ENCODE measurements around the gene MOSPD3.
"Not testable (repeated sequence)": the region's sequence is repeated elsewhere in the genome, so short reads cannot be mapped to it uniquely, and the experiment has no call there.

MOSPD3 gene

DNA sequence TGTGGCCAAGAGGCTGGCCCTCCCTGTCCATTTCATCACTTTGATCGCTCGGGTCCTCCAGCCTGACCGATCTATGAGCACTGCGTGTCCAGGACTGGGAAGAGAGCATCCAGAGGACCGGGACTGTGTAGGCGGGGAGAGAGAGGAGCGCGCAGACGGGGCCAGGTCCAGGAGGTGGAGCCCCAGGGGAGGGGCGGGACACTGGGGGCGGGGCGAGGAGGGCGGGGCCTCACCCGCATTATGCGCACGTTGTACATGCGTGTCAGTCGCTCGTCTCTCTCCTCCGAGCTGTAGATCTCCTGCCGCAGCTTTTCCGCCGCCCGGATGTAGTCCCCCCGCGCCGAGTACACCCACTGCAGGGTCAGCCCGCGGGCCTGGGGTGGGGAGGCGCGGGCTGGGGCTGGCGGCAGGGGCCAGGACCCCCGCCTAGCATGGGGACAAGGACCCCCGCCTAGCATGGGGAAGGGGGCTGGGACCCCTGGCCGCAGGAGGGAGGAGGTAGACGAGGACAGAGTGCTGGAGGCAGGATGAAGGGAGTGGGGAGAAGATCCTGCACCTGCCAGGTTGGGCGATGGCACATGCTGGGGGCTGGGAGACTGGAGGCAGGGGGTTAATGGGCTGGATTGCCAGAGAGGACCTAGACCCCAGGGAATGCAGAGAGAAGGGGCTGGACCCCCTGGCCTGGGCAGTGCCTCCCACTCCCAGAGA, 14.3 kb downstream of the MOSPD3 start:
- peak; percentile 73 for DNase-seq (ENCODE audit: low spot score)

DNA sequence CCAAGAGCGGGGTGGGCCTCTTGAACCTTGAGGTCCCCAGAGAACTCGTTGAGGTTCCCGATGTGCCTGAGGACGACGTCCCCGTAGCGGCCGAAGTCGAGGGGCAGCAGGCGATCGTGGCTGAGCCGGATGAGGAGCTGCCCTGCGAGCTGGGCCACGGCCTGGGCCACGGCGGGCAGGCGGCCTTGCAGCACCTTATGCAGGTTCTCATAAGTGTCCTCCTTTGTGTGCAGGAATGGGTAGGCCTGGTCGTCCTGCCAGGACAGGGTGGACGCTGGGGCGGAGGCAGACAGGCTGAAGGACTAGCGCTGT, 14.9 kb downstream of the MOSPD3 start:
- DNase-seq (ENCODE audit: low spot score) = no peak

DNA sequence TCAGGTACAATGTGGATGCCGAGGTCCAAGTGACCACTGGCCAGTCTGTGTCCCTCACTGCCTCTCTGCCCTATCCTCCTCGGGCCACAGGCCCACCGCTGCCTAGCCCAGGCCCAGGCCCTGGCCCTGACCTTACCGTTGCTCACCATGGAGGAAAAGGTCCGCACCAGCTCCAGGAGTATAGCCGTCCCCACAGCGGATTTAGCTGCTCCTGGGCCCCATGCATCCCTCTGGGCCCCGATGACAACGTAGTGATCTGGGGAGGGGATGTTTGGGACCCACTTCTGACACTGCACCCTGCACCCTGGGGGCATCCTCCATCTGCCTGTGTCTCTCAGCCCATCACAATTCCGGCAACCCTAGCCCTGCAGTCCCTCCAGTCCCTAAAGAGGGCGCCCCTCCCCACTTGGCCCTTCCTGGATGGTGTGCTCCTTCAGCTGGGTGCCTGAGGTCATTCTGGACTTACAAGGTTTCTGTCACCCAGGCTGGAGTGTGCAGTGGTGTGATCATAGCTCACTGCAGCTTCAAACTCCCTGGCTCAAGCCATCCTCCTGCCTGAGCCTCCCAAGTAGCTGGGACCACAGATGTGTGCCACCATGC, 16.9 kb downstream of the MOSPD3 start:
- DNase-seq (ENCODE audit: low spot score) = no peak

DNA sequence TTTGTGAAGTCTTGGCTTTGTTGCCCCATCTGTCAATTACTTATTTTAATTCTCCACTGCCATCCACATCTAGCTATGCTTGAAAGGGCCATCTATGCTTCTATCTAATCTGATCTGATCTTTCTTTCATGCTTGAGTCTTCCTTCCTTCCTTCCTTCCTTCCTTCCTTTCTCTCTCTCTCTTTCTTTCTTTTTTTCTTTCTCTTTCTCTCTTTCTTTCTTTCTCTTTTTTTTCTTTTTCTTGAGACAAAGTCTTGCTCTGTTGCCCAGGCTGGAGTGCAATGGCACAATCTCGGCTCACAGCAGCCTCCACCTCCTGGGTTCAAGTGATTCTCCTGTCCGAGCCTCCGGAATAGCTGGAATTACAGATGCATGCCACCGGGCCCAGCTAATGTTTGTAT, 17.7 kb downstream of the MOSPD3 start:
- no peak for DNase-seq (ENCODE audit: low spot score)

DNA sequence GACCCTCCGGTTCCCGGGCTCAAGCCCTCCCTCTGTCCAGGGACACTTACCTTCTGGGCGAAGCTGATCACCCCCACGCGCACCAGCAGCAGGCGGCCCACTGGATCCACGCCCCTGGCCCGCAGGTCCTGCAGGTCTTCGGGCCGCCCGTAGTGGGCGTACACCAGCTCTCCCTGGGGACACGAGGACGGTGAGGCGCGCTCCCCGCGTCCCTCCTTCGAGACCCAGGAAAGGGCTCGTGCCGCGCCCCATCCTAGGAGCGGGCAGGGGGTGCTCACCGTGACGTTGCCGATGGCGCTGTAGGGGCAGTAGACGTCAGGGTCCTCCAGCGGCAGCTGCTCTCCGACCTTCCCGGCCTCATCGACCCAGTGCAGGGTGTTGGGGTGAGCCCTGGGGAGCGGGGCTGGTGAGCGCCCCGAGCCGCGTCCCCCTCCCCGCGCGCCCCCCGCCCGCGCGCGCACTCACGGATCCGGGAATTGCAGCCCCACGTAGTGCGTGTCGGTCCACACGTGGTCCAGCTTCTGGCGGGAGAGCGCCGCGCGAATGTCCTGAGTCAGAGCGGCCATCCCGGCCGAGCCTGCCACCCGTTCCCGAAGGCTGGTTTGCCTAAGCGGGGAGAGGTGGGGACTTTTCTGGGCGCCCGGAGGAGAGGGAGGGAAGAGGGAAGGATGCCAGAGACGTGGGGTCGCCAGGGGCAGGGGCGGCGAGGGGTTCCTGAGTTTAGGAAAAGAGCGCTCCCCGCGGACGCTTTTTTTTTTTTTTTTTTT, 20.8 kb downstream of the MOSPD3 start:
- no peak for DNase-seq (ENCODE audit: low spot score)

DNA sequence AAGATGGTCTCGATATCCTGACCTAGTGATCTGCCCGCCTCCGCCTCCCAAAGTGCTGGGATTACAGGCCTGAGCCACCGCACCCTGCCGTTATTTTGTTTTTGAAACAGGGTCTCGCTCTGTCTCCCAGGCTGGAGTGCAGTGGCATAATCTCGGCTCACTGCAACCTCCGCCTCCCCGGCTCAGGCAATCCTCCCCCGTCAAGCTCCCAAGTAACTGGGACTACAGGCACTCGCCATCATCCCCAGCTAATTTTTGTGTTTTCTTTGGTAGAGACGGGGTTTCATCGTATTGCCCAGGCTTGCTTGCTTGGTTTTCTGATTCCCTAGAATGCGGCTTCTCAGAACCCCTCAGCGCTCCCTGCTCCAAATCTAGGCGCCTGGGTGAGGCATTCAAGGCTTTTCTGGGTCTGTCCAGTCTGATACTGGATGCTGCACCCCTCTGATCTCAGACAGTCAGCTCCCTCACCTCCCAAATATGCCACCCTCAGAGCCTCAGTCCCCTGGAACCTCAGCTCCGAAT, 27.7 kb downstream of the MOSPD3 start:
- DNase-seq (ENCODE audit: low spot score) = no peak

DNA sequence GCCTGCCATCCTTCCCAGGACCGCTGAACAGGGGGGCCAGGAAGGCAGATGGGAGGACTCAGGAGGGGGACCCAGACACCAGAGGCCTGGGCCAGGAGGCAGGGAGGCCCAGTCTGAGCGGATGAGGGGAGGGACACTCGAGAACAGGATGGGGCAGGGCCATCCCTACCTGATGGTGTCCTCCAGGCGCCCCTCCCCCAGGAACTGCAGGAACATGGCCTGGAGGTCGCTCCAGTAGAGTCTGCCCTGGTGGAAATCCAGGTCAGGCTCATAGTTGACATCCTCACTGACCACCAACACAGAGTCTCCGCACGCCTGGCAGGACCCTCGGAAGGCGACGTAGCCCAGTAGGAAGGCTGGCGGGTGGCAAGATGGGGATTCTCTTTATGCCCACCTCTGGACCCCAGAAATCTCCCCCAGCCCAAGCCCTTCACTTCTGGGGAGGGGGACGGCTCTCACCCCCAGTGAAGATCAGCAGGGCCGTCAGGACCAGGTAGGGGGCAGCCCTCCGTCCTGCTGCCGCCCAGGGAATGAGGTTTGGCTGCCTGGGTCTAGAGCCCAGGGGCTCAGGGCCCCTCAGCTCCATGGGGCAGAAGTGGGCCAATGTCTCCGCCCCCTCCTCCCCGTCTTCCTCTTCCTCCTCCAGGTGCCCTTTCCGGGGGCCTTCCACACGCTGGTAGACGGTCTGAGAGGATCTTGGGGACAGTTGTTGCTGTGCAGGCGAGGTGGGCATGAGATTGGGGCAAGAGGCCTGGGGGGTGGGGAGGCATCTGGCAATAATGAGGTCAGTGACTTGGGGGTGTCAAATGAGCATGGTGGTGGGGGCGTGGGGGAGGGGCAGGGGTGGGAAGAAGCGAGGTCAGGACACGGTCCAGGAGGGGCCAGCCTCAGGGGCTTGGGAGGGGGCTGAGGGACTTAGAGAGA, 28.4 kb downstream of the MOSPD3 start:
- no peak for DNase-seq (ENCODE audit: low spot score)

DNA sequence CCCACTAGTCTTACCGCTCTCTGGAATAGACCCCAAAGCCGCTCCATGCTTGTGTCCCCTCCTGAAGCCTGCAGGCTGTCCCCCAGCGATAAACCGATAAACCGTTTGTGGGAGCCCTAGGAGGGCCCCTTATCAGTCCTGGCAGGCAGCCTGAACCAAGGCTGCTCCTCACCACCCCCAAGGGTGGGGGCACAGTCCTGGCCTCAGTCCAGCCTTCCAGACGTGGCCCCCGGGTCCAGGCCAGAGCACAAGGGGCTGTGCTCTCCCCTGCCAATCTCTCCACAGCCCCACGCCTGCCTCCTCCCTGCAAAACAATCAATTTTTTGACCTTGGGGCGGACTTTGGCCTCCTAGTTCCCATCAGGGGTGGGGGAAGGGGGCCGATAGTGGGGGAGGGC, 29.1 kb downstream of the MOSPD3 start, which contains the start of gene TFR2:
TSS of gene TFR2 (minus strand) at position 90 of the 397 bp plus-strand sequence. CDS start at position 47, 43 bp downstream.
- no peak for DNase-seq (ENCODE audit: low spot score)

DNA sequence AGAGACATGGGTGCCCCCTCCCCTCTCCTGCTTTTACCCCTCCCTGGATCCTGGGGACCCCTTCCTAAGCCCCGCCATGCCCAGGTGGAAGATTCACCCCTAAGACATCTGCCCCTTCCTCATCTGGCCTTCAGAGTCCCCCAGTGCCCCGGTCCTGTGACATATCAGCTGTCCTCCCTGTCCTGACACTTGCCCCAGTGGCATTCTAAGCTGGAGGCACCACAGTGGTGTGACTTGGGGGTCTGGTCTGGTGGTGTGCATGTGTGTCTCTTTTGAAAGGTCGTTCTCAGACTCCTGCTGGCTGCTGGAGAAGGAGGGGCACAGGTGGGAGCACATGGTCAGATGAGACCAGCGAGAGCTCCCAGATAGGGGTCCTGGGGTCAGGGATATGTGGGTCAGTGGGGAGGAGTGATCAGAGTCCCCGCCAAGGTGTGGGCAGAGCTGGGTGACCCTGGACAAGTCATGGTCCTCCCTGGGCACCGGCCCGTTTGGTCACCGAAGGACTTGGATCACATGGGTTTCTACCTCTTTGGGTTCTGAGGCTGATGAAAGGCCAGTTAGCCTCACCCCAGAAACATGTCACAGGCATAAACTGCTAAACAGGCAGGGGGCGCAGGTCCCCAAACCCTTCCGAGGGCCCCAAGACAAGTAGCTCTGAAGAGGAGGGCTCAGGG, 29.7 kb downstream of the MOSPD3 start:
- no peak for DNase-seq (ENCODE audit: low spot score)

DNA sequence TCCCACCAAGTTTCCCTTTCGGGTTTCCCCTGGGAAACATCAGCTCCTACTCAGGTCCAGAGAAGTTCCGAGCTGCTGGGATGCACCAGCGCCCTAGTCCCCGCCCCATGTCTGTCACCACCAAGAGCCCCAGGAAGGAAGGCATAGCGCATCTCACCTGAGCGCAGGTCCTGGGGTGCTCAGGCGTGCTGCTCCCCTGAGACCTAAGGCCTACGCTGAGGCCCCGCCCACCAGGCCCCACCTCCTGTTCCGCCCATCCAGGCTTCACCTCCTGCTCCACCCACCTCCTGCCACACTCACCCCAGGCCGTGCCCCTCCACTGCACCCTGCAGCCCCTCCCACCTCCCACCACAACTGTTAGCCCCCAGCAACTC, 30.2 kb downstream of the MOSPD3 start:
- DNase-seq (ENCODE audit: low spot score) = no peak

DNA sequence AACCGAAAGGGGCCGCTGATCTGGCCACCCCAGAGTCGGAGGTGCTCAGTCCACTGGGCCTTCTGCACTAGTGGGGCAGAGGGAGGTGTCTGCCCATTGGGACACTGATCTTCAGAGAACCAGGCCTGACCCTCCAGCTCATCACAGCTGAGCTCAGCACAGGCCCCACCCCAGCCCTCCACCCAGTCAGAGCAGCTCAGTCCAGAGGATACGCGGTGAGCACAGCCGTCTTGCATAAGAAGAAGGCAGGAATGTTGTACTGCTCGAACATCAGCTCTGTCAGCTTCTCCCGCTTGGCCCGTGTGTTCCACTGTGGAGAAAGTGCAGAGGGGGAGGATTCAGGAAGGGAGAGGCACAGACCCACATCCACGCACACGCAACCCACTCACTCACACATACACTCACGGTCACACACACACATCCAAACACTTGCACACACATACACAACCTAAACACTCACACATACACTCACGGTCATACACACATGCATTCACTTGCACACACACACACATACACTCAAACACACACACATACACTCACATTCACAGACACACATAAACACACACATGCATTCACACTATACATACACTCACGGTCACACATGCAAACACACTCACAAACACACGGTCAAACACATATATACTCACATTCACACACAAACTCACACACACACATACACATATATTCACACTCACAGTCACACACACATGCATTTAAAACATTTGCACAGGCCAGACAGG, 37.7 kb downstream of the MOSPD3 start:
- DNase-seq (ENCODE audit: low spot score) = no peak

DNA sequence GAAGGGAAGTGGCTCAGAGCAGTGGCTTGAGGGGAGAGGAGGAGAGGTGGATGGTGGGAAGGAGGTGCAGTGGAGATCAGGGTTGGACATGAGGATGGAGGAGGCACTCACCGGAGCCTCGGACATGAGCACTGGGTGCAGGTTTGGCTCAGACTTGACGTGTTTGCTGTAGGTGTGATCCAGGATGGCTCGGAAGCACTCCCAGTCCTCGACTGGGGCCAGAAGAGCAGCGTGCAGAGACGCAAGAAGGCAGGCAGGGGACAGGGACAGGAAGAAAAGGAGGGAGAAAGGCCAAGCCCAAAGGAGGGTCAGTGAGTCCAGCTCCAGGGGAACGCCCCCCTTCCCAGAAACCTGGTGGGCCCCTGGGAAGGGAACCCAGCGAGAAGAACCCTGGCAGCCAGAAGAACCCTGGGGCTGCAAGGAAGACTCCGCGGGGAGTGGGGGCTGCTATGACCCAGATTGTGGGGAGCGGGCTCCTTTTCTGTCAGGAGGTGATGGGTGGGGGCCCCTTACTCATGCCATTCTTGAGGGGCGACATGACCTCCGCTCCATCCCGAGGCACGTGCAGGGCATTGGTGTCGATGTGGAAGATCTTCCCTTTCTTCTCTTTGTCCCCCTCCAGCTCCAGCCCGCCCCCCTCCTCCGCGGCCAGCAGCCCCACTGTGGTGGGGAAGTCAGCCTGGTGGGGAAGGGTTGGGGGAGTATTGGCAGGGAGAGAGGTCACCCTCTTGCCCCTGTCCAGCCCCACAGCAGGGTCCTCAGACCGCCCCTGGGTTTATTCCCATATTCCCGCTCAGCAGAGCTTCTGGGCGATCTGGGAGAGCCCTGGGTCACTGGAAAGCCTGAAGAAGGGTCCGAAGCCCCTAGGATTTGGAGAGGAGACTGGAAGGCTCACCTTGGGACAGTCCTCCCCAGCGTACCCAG, 42.8 kb downstream of the MOSPD3 start:
- no peak for DNase-seq (ENCODE audit: low spot score)

DNA sequence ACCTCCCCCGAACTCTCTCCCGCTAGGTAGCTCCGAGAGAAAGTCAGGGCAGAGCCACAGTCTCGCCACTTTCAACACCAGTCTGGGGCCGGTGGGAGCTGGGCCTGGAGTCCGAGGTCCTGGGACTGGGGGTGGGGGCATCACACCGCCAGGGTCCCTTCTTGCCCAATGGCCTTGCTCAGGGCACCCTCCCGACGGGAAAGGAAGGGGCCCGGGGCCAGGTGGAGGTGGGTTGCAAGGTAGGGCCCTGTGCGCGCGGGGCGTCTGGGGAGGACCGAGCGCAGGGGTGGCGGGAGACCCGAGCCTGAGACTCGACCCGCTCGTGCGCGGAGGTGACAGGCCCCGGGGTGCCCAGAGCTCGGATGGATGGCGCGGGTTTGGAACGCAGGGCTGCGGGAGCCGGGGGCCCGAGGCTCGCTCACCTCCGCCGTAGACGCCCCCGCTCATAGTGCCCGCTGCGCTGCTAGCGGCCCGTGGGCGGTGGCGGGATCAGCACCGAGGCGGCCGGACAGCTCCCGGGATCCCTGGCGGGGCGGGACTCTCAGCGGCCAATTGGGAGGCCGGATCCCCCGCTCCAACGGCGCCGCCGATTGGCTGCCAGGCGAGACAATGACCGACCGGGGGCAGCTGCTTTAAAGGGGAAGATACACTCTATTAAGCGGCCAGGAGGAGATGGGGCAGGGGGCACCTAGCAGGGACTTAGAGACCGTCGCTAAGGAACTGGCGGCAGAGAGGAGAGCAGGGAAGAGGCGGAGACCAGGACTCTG, 43.8 kb downstream of the MOSPD3 start, which contains the start of gene ACTL6B:
TSS of gene ACTL6B (minus strand) at position 541 of the 767 bp plus-strand sequence. CDS start at position 447, 94 bp downstream.
- peak; percentile 73 for DNase-seq (ENCODE audit: low spot score)

DNA sequence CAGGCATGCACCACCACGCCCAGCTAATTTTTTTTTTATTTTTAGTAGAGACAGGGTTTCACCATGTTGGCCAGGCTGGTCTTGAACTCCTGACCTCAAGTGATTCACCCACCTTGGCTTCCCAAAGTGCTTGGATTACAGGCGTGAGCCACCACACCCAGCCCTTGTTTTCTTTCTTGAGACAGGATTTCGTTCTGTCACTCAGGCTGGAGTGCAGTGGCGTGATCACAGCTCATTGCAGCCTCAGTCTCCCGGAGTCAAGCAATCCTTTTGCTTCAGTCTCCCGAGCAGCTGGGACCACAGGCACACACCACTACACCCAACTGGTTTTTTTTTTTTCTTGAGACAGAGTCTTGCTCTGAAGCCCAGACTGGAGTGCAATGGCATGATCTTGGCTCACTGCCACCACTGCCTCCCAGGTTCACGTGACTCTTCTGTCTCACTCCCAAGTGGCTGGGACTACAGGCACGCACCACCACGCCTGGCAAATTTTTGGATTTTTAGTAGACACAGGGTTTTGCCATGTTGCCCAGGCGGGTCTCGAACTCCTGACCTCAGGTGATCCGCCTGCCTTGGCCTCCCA, 49.9 kb downstream of the MOSPD3 start:
- not testable (repeated sequence) for DNase-seq (ENCODE audit: low spot score)
